GM18858 (cell line): ENCODE results near the gene VSIG10.
"Not testable (repeated sequence)": the region's sequence is repeated elsewhere in the genome, so short reads cannot be mapped to it uniquely, and the experiment has no call there.

Experiments used
- ATAC-seq: cut with Tn5 transposase; IDR thresholded peaks from one replicate; pipeline ENCODE4 v1.9.1; 2021; ENCODE audit not compliant: unreplicated experiment

VSIG10 gene

GRCh38 chr12:118107694-118108093 is 3.9 kb upstream of the VSIG10 start:
- no peak for ATAC-seq

- no peak for ATAC-seq
Observed at GRCh38 chr12:118107011-118107410, 3.2 kb upstream of the VSIG10 start.

DNA sequence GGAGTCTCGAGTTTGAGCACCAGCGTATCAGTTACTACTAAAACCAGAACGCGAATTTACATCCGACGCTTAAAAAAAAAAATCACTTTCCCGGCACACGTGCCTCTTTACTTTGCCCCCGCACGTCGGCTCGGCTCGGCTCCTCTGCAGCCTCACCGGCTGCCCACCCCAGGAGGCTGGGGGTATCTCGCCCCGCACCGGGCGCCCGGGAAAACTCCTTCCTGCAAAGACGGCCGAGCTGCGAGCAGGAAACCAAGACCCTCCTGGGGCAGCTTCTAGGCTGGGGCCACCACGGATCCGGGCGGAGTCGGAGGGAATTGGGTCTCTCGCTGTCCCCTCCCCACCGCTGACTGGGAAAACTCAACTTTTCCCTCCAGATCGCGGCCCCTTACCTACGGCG is 610 bp downstream of the VSIG10 start:
- ATAC-seq, result no peak

DNA sequence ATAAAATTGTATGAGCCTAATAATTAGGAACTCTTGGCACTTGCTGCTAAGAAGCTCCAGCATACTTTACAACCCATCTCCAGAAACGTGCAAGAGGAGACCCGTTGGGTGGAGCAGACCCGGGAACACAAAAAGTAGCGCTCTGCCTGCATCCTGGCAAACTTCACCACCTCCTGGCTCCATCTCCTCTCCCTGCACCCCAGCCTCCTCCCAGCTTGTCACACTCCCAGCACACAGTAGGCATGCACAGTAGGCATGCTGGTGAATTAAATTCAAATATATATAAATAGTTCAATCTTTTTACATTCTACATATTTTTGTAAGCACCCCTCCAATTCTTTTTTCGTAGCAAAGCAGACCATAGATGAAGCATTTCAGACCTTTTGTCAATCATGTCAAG is 1.2 kb downstream of the VSIG10 start:
- no peak for ATAC-seq

DNA sequence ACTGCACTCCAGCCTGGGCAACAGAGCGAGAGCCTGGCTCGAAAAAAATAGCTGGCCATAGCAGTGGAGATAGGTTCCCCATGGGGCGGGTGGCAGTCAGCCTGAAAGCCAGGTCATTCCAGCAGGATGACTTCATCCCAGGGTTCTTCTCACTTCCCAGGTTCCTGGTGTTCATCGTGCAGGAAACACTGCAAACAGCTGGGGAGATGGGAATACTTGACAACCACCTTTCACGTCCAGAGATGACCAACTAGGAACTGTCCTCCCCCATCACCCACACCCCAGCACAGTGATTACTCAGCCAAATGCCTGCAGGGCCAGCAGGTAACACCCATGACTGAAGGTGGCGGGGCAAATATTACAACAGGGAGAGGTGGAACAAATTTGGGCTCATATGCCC is 1.7 kb downstream of the VSIG10 start:
- ATAC-seq, result no peak

- no peak for ATAC-seq
Observed at GRCh38 chr12:118101051-118101450, 2.8 kb downstream of the VSIG10 start.

- ATAC-seq, result no peak
Observed at GRCh38 chr12:118098911-118099671, 4.7 kb downstream of the VSIG10 start.

DNA sequence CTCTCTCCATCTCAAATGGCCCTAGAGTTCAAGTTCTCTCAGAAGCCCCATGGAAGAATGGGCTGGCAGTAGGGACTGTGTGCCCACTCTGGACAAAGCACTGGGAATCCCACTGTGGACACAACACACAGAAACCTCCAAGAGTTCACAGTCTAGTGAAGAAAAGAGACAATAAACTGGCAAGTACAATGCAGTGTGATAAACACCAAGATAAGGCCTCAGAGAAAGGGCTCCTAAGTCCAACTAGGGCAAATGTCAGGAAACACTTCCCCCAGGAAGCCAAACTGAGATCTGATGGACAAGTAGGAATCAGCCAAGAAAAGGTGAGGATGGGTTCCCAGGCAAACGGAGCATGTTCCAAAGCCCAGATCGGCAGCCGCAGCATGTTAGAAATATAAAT is 5.4 kb downstream of the VSIG10 start:
- ATAC-seq, result no peak

DNA sequence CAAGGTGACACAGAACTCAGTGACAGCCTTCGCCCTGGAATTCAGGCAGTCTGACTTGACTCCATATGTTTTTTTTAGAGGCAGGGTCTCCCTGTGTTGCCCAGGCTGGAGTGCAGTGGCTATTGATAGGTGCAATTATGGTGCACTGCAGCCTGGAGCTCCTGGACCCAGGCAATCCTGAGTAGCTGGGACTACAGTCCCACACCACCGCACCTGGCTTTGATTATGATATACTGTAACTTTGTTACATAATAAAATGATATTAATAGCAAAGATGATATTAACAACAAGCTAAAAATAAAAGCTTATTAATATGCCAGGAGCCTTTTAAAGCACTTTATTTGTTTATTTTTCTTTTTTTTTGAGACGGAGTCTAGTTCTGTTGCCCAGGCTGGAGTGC is 9.8 kb downstream of the VSIG10 start:
- ATAC-seq, result no peak

- no peak for ATAC-seq
Observed at GRCh38 chr12:118089782-118090181, 14.0 kb downstream of the VSIG10 start.

- no peak for ATAC-seq
Observed at GRCh38 chr12:118082161-118082560, 21.6 kb downstream of the VSIG10 start.

- ATAC-seq, result not testable (repeated sequence)
Observed at GRCh38 chr12:118081521-118081920, 22.3 kb downstream of the VSIG10 start.

- ATAC-seq, result no peak
Observed at GRCh38 chr12:118073768-118074167, 30.0 kb downstream of the VSIG10 start.

DNA sequence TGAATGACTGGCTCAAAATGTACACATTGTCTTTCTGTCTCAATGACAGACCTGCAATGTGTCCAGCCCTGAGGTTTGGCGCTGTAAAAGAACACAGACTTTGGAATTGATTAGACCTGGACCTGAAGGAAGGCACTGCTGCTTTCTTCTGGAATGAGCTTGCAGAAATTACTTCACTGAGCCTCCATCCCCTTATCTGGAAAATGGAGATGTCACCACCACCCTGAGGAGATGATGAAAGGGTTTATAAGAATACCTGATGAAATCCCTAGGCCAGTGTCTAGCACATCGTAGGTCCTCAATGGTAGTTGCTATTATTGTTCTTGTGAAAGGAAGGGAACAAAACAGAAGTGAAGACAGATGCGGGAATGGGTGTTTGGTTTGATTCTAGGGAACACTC is 33.2 kb downstream of the VSIG10 start:
- ATAC-seq, result no peak

GRCh38 chr12:118068445-118068844 is 35.4 kb downstream of the VSIG10 start:
- no peak for ATAC-seq

- ATAC-seq, result no peak
Observed at GRCh38 chr12:118065380-118065779, 38.4 kb downstream of the VSIG10 start.

GRCh38 chr12:118064608-118065007 is 39.2 kb downstream of the VSIG10 start:
- ATAC-seq, result no peak

- ATAC-seq, result no peak
Observed at GRCh38 chr12:118063576-118064391, 40.0 kb downstream of the VSIG10 start.

DNA sequence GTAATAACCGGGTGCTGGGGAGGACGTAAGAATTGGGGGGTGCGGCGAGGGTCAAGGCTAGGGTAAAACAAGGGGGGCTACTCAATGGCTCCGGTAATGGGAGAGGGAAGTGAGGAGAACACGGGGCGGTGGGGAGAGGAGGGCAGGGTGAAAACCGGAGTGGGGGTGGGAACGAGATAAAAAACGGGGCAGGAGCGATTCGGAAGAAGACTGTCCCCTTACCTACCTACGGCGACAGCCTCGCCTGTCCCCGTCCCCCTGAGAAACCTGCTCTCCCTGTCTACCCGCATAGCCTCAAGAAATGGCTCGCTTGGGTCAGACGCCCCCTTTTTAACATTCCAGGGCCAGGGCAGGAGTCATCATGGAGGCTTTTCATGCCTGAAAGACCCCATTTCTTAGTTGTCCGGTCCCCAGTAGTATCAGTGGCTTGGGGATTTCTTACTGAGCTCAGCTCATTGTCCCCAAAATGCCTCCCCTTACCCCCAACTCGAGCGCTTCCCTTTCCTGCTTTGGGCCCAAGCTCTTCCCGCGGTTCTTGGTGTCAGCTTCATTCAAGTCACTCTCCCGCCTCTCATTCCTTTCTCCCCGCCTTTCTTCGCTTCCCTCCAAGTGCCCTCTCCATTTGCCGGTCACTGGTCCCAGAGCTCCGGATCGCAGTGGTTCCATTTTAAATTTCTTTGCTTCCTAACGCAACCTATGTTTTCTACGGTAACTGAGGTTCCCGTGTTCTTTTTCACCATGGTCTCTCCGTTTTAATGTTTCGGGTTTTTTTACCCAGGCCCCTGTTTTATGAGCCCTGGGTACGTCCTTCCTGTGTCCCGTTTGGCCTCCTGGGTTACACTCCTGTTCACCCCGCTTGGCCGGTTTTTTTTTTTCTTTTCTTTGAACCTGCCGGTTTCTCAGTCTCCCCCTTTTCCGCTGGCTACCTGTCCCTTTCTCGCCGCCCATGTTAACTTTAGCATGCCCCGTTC is 41.7 kb downstream of the VSIG10 start:
- ATAC-seq, result no peak

- no peak for ATAC-seq
Observed at GRCh38 chr12:118061011-118061872, 42.6 kb downstream of the VSIG10 start, which contains the start of gene WSB2. Gene WSB2, minus strand, starts transcription at chr12:118061179. Its CDS starts 131 bp downstream, at chr12:118061048.
